Immature natural killer cell (primary cell): ENCODE measurements around the gene MAPK13. TPM values are rescaled to one million over a fixed set of nuclear protein-coding genes. Genes with fewer than 3 reads are reported as not detected.
"Not testable (repeated sequence)": the region's sequence is repeated elsewhere in the genome, so short reads cannot be mapped to it uniquely, and the experiment has no call there.

Experiments used
- DNase-seq, 3 donors: peaks; one replicate each; pipeline ENCODE4 v3.0.0; 2022; ENCODE audit warnings: mixed read lengths in 1 of 3
- H3K27ac Mint-ChIP-seq, 6 donors: one replicate each; pipeline ENCODE4 v1.8.0; 2020; ENCODE audit warnings: mixed read lengths in 6 of 6, mild to moderate bottlenecking in 5 of 6, inconsistent platforms in 4 of 6, moderate library complexity in 3 of 6
- H3K27me3 Mint-ChIP-seq, 3 donors: one replicate each; pipeline ENCODE4 v1.8.0; 2020 to 2021; ENCODE audit warnings: low read depth in 3 of 3, mild to moderate bottlenecking in 3 of 3, mixed read lengths in 3 of 3, moderate library complexity in 3 of 3, inconsistent platforms in 1 of 3
- H3K36me3 Mint-ChIP-seq, 3 donors: one replicate each; pipeline ENCODE4 v1.8.0; 2020; ENCODE audit warnings: mixed read lengths in 3 of 3, inconsistent platforms in 2 of 3, mild to moderate bottlenecking in 2 of 3
- H3K4me1 Mint-ChIP-seq, 2 donors: one replicate each; pipeline ENCODE4 v1.8.0; 2020; ENCODE audit warnings: inconsistent platforms in 2 of 2, mild to moderate bottlenecking in 2 of 2, mixed read lengths in 2 of 2, moderate library complexity in 1 of 2
- H3K4me3 Mint-ChIP-seq, 5 donors: one replicate each; pipeline ENCODE4 v1.8.0; 2020; ENCODE audit warnings: mild to moderate bottlenecking in 5 of 5, mixed read lengths in 5 of 5, inconsistent platforms in 3 of 5, moderate library complexity in 3 of 5
- H3K9me3 Mint-ChIP-seq, 6 donors: one replicate each; pipeline ENCODE4 v1.8.0; 2020; ENCODE audit warnings: mild to moderate bottlenecking in 6 of 6, mixed read lengths in 6 of 6, inconsistent platforms in 4 of 6, moderate library complexity in 3 of 6
- polyA plus RNA-seq, 3 donors: library from polyadenylated mRNA; unstranded; fragments of 300-500 nt; fragmentation: Illumina TruSeq; gene quantifications; one replicate each; pipeline ENCODE4 v1.2.3, GENCODE V29; 2021

The MAPK13 gene
- 10 to 100 TPM; 35.2 to 52.1 (median 38.4) TPM for polyA plus RNA-seq

GRCh38 chr6:36129941-36130666, at the start of gene MAPK13:
TSS of gene MAPK13 (plus strand) at chr6:36130513. CDS start at chr6:36130583, 70 bp downstream.
- Mint-ChIP-seq H3K4me3 (peak within 1 kb of the TSS; percentile 88 to 91 (median 89)), H3K36me3 (peaks cover 7 to 14% (median 10%) of the 10 kb centered on the region in 3 donors), H3K27me3 (peaks cover 3 to 7% (median 4%) of the 10 kb centered on the region in 3 donors), H3K9me3 (no peaks in the 10 kb centered on the region), H3K4me1 (peaks cover 77% of the 10 kb centered on the region in 2 donors), H3K27ac (peak within 1 kb of the TSS; percentile 89 to 96 (median 94))
- no peak for DNase-seq

GRCh38 chr6:36082318-36082717, 48.0 kb upstream of the MAPK13 start:
- Mint-ChIP-seq H3K4me3 (no peak overlapping the region), H3K9me3 (no peaks in the 10 kb centered on the region), H3K4me1 (peaks cover 7 to 14% of the 10 kb centered on the region in 2 donors), H3K27me3 (no peaks in the 10 kb centered on the region), H3K36me3 (peaks cover 35 to 57% (median 40%) of the 10 kb centered on the region in 3 donors), H3K27ac (peak overlapping the region in 3 of 6 donors; percentile 32 to 70 (median 53))
- no peak for DNase-seq

GRCh38 chr6:36083446-36083845, 46.9 kb upstream of the MAPK13 start:
- no peak for DNase-seq
- H3K4me3 Mint-ChIP-seq: no peak overlapping the region
- no peaks in the 10 kb centered on the region for H3K9me3 Mint-ChIP-seq
- H3K27ac Mint-ChIP-seq: no peak overlapping the region
- peaks cover 7 to 13% of the 10 kb centered on the region in 2 donors for H3K4me1 Mint-ChIP-seq
- H3K27me3 Mint-ChIP-seq: no peaks in the 10 kb centered on the region
- peaks cover 35 to 64% (median 40%) of the 10 kb centered on the region in 3 donors for H3K36me3 Mint-ChIP-seq

DNA sequence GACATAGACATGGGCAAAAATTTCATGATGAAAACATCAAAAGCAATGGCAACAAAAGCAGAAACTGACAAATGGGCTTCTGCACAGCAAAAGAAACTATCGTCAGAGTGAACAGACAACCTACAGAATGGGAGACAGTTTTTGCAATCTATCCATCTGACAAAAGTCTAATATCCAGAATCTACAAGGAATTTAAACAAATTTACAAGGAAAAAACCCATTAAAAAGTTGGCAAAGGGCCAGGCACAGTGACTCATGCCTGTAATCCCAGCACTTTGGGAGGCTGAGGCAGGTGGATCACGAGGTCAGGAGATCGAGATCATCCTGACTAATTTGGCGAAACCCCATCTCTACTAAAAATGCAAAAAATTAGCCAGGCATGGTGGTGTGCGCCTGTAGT, 42.1 kb upstream of the MAPK13 start:
- not testable (repeated sequence) for H3K4me1 Mint-ChIP-seq, H3K27me3 Mint-ChIP-seq, H3K9me3 Mint-ChIP-seq, H3K4me3 Mint-ChIP-seq, DNase-seq
- H3K36me3 Mint-ChIP-seq: peaks cover 7 to 31% (median 18%) of the 10 kb centered on the region in 3 donors
- H3K27ac Mint-ChIP-seq: peak overlapping the region in 3 of 6 donors; percentile 29 to 74 (median 49)

- no peak for DNase-seq
- H3K9me3 Mint-ChIP-seq: no peaks in the 10 kb centered on the region
- peaks cover 0 to 2% of the 10 kb centered on the region in 2 donors for H3K4me1 Mint-ChIP-seq
- H3K27ac Mint-ChIP-seq: peak overlapping the region in 5 of 6 donors; percentile 7 to 58 (median 46)
- no peak overlapping the region for H3K4me3 Mint-ChIP-seq
- no peaks in the 10 kb centered on the region for H3K27me3 Mint-ChIP-seq
- H3K36me3 Mint-ChIP-seq: peaks cover 7 to 25% (median 16%) of the 10 kb centered on the region in 3 donors
These were observed 41.3 kb upstream of the MAPK13 start for GRCh38 chr6:36089048-36089447.

DNA sequence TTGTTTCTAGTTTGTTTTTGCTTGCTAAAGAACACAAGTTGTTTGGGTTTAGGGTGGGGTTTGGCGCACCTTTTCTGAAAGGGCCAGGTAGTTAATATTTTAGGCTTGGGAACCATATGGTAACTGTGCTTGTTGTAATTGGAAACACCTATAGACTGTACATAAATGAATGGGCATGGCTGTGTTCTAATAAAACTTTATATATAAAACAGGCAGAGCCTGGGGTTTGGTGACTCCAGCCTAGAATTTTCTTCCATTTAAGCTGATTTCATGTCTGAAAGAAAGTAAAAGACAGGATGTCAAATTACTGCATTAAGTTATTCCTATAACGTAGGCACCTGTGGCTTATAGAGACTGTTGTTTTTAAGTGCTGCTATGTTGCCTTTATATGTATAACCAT, 36.1 kb upstream of the MAPK13 start:
- H3K4me1 Mint-ChIP-seq: peaks cover 47 to 50% of the 10 kb centered on the region in 2 donors
- H3K27me3 Mint-ChIP-seq: no peaks in the 10 kb centered on the region
- peaks cover 0 to 15% (median 7%) of the 10 kb centered on the region in 3 donors for H3K36me3 Mint-ChIP-seq
- H3K9me3 Mint-ChIP-seq: no peaks in the 10 kb centered on the region
- peak overlapping the region in 5 of 6 donors; percentile 15 to 94 (median 81) for H3K27ac Mint-ChIP-seq
- no peak for DNase-seq
- H3K4me3 Mint-ChIP-seq: no peak overlapping the region

- DNase-seq: peak; percentile 77 to 79 (median 77)
- H3K27me3 Mint-ChIP-seq: peaks cover 0 to 4% (median 0%) of the 10 kb centered on the region in 3 donors
- H3K4me3 Mint-ChIP-seq: peak overlapping the region in 1 of 5 donors; percentile 6
- peaks cover 54 to 57% of the 10 kb centered on the region in 2 donors for H3K4me1 Mint-ChIP-seq
- H3K9me3 Mint-ChIP-seq: no peaks in the 10 kb centered on the region
- H3K27ac Mint-ChIP-seq: peak overlapping the region; percentile 15 to 94 (median 79)
- peaks cover 0 to 15% (median 7%) of the 10 kb centered on the region in 3 donors for H3K36me3 Mint-ChIP-seq
These were observed 35.4 kb upstream of the MAPK13 start for GRCh38 chr6:36094753-36095496.

DNA sequence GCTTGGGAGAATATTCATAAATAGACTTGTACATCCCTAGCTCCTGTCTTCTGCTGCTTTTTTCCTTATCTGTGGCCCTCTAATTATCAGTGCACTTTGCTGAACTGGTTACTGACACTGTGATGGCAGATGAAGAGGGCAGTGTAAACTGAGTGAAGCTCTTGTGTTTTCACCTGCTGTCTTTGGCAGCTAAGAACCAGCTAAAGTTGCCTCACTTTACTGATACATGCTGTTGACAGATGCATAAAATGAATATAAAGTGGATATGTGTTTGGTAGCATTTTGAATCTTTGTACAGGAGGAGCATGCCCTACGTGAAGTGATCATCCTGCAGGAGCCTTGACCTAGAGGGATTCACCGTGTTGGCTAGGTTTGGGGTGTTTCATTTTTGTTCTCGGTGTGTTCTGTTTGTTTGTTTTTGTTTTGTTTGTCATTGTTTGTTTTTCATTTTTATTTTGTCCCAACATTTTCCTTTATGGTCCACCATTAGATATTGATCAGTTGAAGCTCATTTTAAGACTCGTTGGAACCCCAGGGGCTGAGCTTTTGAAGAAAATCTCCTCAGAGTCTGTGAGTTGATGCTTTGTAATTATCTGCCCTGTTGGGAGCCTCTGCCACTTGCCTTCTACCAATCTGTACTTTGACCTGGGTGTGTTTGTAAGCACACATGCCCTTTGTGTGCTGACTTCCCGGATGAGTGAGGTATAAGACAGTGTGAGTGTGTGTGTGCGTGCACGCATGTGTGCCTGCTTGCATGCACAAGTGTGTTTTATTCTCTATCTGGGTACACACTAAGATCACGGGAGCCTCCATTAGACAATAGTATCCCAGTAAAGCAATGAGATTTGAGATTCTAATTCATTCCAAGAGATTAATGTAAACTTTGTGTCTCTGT, 34.6 kb upstream of the MAPK13 start:
- Mint-ChIP-seq H3K27me3 (peaks cover 0 to 5% (median 0%) of the 10 kb centered on the region in 3 donors), H3K9me3 (no peaks in the 10 kb centered on the region), H3K4me3 (no peak overlapping the region), H3K36me3 (peaks cover 0 to 15% (median 7%) of the 10 kb centered on the region in 3 donors), H3K27ac (peak overlapping the region; percentile 15 to 94 (median 79)), H3K4me1 (peaks cover 61 to 65% of the 10 kb centered on the region in 2 donors)
- no peak for DNase-seq

GRCh38 chr6:36098253-36098919, 31.9 kb upstream of the MAPK13 start:
- Mint-ChIP-seq H3K9me3 (no peaks in the 10 kb centered on the region), H3K36me3 (peaks cover 5 to 24% (median 8%) of the 10 kb centered on the region in 3 donors), H3K4me1 (peaks cover 82 to 89% of the 10 kb centered on the region in 2 donors), H3K27me3 (peaks cover 0 to 5% (median under 1%) of the 10 kb centered on the region in 3 donors), H3K27ac (peak overlapping the region; percentile 93 to 99 (median 94)), H3K4me3 (peak overlapping the region; percentile 47 to 88 (median 79))
- no peak for DNase-seq

GRCh38 chr6:36098920-36099647, 31.2 kb upstream of the MAPK13 start:
- Mint-ChIP-seq H3K27me3 (peaks cover 0 to 5% (median 2%) of the 10 kb centered on the region in 3 donors), H3K27ac (peak overlapping the region; percentile 93 to 99 (median 94)), H3K4me1 (peaks cover 89 to 96% of the 10 kb centered on the region in 2 donors), H3K9me3 (no peaks in the 10 kb centered on the region), H3K36me3 (peaks cover 8 to 30% (median 15%) of the 10 kb centered on the region in 3 donors), H3K4me3 (peak overlapping the region; percentile 76 to 88 (median 79))
- peak; percentile 49 to 58 (median 57) for DNase-seq

GRCh38 chr6:36099869-36100483, 30.3 kb upstream of the MAPK13 start:
- peaks cover 0 to 5% (median 2%) of the 10 kb centered on the region in 3 donors for H3K27me3 Mint-ChIP-seq
- peak overlapping the region; percentile 93 to 99 (median 94) for H3K27ac Mint-ChIP-seq
- peaks cover 11 to 33% (median 16%) of the 10 kb centered on the region in 3 donors for H3K36me3 Mint-ChIP-seq
- H3K4me3 Mint-ChIP-seq: peak overlapping the region; percentile 76 to 88 (median 79)
- peak; percentile 73 to 80 (median 77) for DNase-seq
- no peaks in the 10 kb centered on the region for H3K9me3 Mint-ChIP-seq
- H3K4me1 Mint-ChIP-seq: peaks cover 88 to 96% of the 10 kb centered on the region in 2 donors

GRCh38 chr6:36101691-36102090, 28.6 kb upstream of the MAPK13 start:
- peak overlapping the region in 4 of 5 donors; percentile 7 to 29 (median 28) for H3K4me3 Mint-ChIP-seq

More at GRCh38 chr6:36101691-36102090, 28.6 kb upstream of the MAPK13 start:
- H3K36me3 Mint-ChIP-seq: peaks cover 16 to 42% (median 19%) of the 10 kb centered on the region in 3 donors
- peaks cover 0 to 5% (median 2%) of the 10 kb centered on the region in 3 donors for H3K27me3 Mint-ChIP-seq
- no peak for DNase-seq
- peaks cover 78 to 88% of the 10 kb centered on the region in 2 donors for H3K4me1 Mint-ChIP-seq
- H3K27ac Mint-ChIP-seq: peak overlapping the region; percentile 90 to 99 (median 94)
- H3K9me3 Mint-ChIP-seq: no peaks in the 10 kb centered on the region
